HG02678 (cell line): ENCODE measurements around the gene MYL2.
A peak's percentile ranks its signal among the peaks of the same experiment; 100 is the strongest.

Experiments used
- ATAC-seq: cut with Tn5 transposase; IDR thresholded peaks from one replicate; pipeline ENCODE4 v1.9.1; 2021; ENCODE audit warnings: mild to moderate bottlenecking, moderate library complexity; ENCODE audit not compliant: unreplicated experiment

The MYL2 gene

GRCh38 chr12:110930348-110931314 is 10.3 kb upstream of the MYL2 start:
- ATAC-seq = no peak

- ATAC-seq = no peak
These were observed 9.4 kb upstream of the MYL2 start for GRCh38 chr12:110929818-110930217.

- no peak for ATAC-seq
These were observed 8.3 kb upstream of the MYL2 start for GRCh38 chr12:110928700-110929099.

- ATAC-seq = no peak
These were observed 7.2 kb upstream of the MYL2 start for GRCh38 chr12:110927546-110927945.

- ATAC-seq = no peak
These were observed 3.4 kb upstream of the MYL2 start for GRCh38 chr12:110923692-110924334.

- no peak for ATAC-seq
These were observed 2.8 kb upstream of the MYL2 start for GRCh38 chr12:110923192-110923591.

GRCh38 chr12:110922652-110923051 is 2.3 kb upstream of the MYL2 start:
- ATAC-seq = no peak

- ATAC-seq = no peak
These were observed 883 bp upstream of the MYL2 start for GRCh38 chr12:110921262-110921661.

- no peak for ATAC-seq
These were observed 659 bp downstream of the MYL2 start for GRCh38 chr12:110919720-110920119.

- ATAC-seq = no peak
These were observed 2.4 kb downstream of the MYL2 start for GRCh38 chr12:110917961-110918360.

GRCh38 chr12:110917467-110917866 is 2.9 kb downstream of the MYL2 start:
- ATAC-seq = no peak

GRCh38 chr12:110916295-110916875 is 4.0 kb downstream of the MYL2 start:
- ATAC-seq = no peak

- peak; percentile 98 for ATAC-seq
These were observed 7.0 kb downstream of the MYL2 start for GRCh38 chr12:110913119-110914056.

- ATAC-seq = no peak
These were observed 8.1 kb downstream of the MYL2 start for GRCh38 chr12:110912263-110912662.

GRCh38 chr12:110908377-110909152 is 11.8 kb downstream of the MYL2 start:
- no peak for ATAC-seq

- no peak for ATAC-seq
These were observed 12.8 kb downstream of the MYL2 start for GRCh38 chr12:110907583-110907982.

- no peak for ATAC-seq
These were observed 13.4 kb downstream of the MYL2 start for GRCh38 chr12:110906985-110907384.

GRCh38 chr12:110906516-110906915 is 13.9 kb downstream of the MYL2 start:
- no peak for ATAC-seq

GRCh38 chr12:110906083-110906482 is 14.3 kb downstream of the MYL2 start:
- no peak for ATAC-seq

- no peak for ATAC-seq
These were observed 16.9 kb downstream of the MYL2 start for GRCh38 chr12:110903511-110903910.
